Common myeloid progenitor, CD34-positive (primary cell): Measurements from ENCODE around the gene UCN.
"Not testable (repeated sequence)": the region's sequence is repeated elsewhere in the genome, so short reads cannot be mapped to it uniquely, and the experiment has no call there.

ENCODE experiments used
- CTCF ChIA-PET: fragments of 350-600 bp; sonication (Branson Sonifier 250); formaldehyde crosslinking; loops from one replicate; lab custom pipeline; 2021; ENCODE audit warnings: antibody characterized with exemption; lab: Charles Lee
- POLR2A ChIA-PET: fragments of 350-600 bp; sonication (Branson Sonifier 250); formaldehyde crosslinking; loops from one replicate; lab custom pipeline; 2021; ENCODE audit warnings: antibody characterized with exemption; lab: Charles Lee
- DNase-seq, 3 donors: peaks; one replicate each; pipeline versions ENCODE4 v3.0.0 to v3.0.0-alpha.2; 2013
- H3K27ac ChIP-seq, 2 experiments: 1 replicate in 1 of 2; 2 replicates in 1 of 2; pipeline ENCODE4 v1.7.0; 2013; ENCODE audit warnings: inconsistent platforms in 2 of 2, low read length in 2 of 2, mild to moderate bottlenecking in 2 of 2, low read depth in 1 of 2, moderate library complexity in 1 of 2; ENCODE audit not compliant: severe bottlenecking in 2 of 2, insufficient read depth in 1 of 2, poor library complexity in 1 of 2
- H3K27me3 ChIP-seq, 5 experiments: replicated peaks in 2 of 5; 1 replicate in 3 of 5; 2 replicates in 2 of 5; pipeline versions ENCODE4 v1.6.1 to v1.7.0; 2013; ENCODE audit warnings: low read length in 4 of 5, mild to moderate bottlenecking in 2 of 5, moderate library complexity in 2 of 5, inconsistent platforms in 1 of 5; ENCODE audit not compliant: insufficient read depth in 5 of 5, control insufficient read depth in 4 of 5
- H3K36me3 ChIP-seq, 4 experiments: 1 replicate in 2 of 4; 2 replicates in 2 of 4; pipeline versions ENCODE4 v1.6.1 to v1.7.0; 2013; ENCODE audit warnings: low read length in 3 of 4, control low read depth in 1 of 4, mild to moderate bottlenecking in 1 of 4; ENCODE audit not compliant: control insufficient read depth in 4 of 4, insufficient read depth in 4 of 4
- H3K4me1 ChIP-seq, 4 experiments: 1 replicate in 3 of 4; 2 replicates in 1 of 4; pipeline versions ENCODE4 v1.6.1 to v1.7.1; 2013; ENCODE audit warnings: low read length in 3 of 4, mild to moderate bottlenecking in 3 of 4, control low read depth in 1 of 4, inconsistent platforms in 1 of 4, moderate library complexity in 1 of 4; ENCODE audit not compliant: control insufficient read depth in 4 of 4, insufficient read depth in 4 of 4; ENCODE audit errors: control extremely low read depth in 1 of 4
- H3K4me3 ChIP-seq, 7 experiments: 1 replicate in 4 of 7; 2 replicates in 3 of 7; pipeline versions ENCODE4 v1.5.1 to v1.7.0; 2013; ENCODE audit warnings: mild to moderate bottlenecking in 7 of 7, low read length in 6 of 7, moderate library complexity in 6 of 7, inconsistent platforms in 2 of 7, low read depth in 2 of 7, control low read depth in 1 of 7; ENCODE audit not compliant: insufficient read depth in 4 of 7, control insufficient read depth in 1 of 7; ENCODE audit errors: extremely low read depth in 1 of 7
- H3K9me3 ChIP-seq, 5 experiments: 1 replicate in 4 of 5; 2 replicates in 1 of 5; pipeline versions ENCODE4 v1.6.1 to v1.7.1; 2013; ENCODE audit warnings: low read length in 4 of 5, mild to moderate bottlenecking in 2 of 5, inconsistent platforms in 1 of 5, low read depth in 1 of 5, moderate library complexity in 1 of 5; ENCODE audit not compliant: control insufficient read depth in 4 of 5, insufficient read depth in 2 of 5; ENCODE audit errors: control extremely low read depth in 1 of 5
- WGBS: methylation state at CpG from one replicate; pipeline ENCODE4 v1.1.5; 2013; ENCODE audit not compliant: insufficient coverage; 5-methylcytosine and 5-hydroxymethylcytosine counted together

Gene UCN

DNA sequence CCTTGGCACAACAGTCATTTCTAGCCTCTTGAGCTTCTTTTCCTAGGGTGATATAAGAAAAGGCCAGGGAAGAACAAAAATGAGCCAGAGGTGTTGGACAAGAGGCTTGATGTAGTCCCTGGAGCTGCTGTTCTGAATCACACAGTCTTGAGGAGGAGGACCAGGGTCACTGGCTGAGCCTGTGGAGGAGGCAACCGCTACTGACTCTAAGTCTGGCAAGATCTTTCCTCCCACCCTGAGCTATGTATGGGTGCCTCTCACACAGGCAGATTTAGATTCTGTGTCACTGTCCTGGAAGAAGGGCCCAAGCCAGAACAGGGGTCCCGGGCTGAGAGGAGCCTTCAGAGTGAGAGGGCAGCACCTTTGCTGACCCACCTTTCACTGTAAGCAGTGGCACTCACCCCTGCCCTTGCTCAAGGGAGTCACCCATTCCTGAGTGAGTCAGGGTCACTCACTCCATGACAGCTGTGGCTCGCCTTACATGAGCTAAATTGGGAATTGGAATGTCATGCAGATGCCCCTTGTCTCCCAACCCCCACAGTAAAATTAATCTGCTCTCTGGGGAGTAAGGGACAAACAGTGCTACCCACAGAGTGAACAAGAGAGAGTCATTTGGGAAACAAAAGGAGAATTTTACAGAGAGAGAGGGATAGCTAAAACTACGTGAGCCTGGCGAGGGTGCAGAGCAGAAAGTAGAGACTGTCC lies 26.2 kb downstream of the UCN start, which contains the start of gene TRIM54:
Gene TRIM54, plus strand, starts transcription at position 575 of the 705 bp plus-strand sequence. CDS start 303 bp downstream, outside the sequence.
- Histone ChIP-seq H3K9me3 (no peaks in the 10 kb centered on the region), H3K4me3 (no peak within 1 kb of the TSS), H3K36me3 (no peaks in the 10 kb centered on the region), H3K27ac (no peak within 1 kb of the TSS), H3K27me3 (peaks cover 0 to 5% (median 0%) of the 10 kb centered on the region in 5 experiments), H3K4me1 (no peaks in the 10 kb centered on the region)
- ChIA-PET POLR2A (no interaction called here), CTCF (interaction anchor here (0.7 to 10.9 kb wide), 14 partner anchors 9 to 195 kb away, joined by 3 to 119 read pairs (median 5); partner anchors contain the start of genes KHK, MPV17 and SLC30A3)
- no peak for DNase-seq
- WGBS = 100% methylated on average over 4 of the region's 5 CpGs

- H3K4me1 ChIP-seq = no peaks in the 10 kb centered on the region
- POLR2A ChIA-PET = no interaction called here
- no peaks in the 10 kb centered on the region for H3K9me3 ChIP-seq
- H3K27me3 ChIP-seq = peaks cover 0 to 5% (median 0%) of the 10 kb centered on the region in 5 experiments
- no peak overlapping the region for H3K4me3 ChIP-seq
- no peaks in the 10 kb centered on the region for H3K36me3 ChIP-seq
- H3K27ac ChIP-seq = no peak overlapping the region
- no peak for DNase-seq
- 89% methylated on average over 3 of the region's 3 CpGs for WGBS
- CTCF ChIA-PET = interaction anchor here (1.1 to 10.9 kb wide), 12 partner anchors 8 to 194 kb away, joined by 3 to 119 read pairs (median 14); partner anchors contain the start of genes KHK, MPV17 and SLC30A3
Measured at GRCh38 chr2:27281442-27281841, 26.8 kb downstream of the UCN start.

- no peaks in the 10 kb centered on the region for H3K4me1 ChIP-seq
- POLR2A ChIA-PET = interaction anchor here (1.2 kb wide), 1 partner anchor 18 kb away, joined by 4 read pairs; no protein-coding TSS in a partner anchor
- no peaks in the 10 kb centered on the region for H3K36me3 ChIP-seq
- CTCF ChIA-PET = interaction anchor here (1.1 to 10.9 kb wide), 13 partner anchors 8 to 194 kb away, joined by 3 to 119 read pairs (median 8); partner anchors contain the start of genes KHK and SLC30A3
- 96% methylated on average over 3 of the region's 3 CpGs for WGBS
- no peak for DNase-seq
- H3K27me3 ChIP-seq = peaks cover 0 to 5% (median 0%) of the 10 kb centered on the region in 5 experiments
- no peak overlapping the region for H3K27ac ChIP-seq
- no peaks in the 10 kb centered on the region for H3K9me3 ChIP-seq
- no peak overlapping the region for H3K4me3 ChIP-seq
Measured at GRCh38 chr2:27280826-27281225, 27.4 kb downstream of the UCN start.

GRCh38 chr2:27278010-27278409 lies 30.2 kb downstream of the UCN start:
- H3K36me3 ChIP-seq = no peaks in the 10 kb centered on the region
- no peaks in the 10 kb centered on the region for H3K4me1 ChIP-seq
- no peaks in the 10 kb centered on the region for H3K9me3 ChIP-seq
- WGBS = 100% methylated on average over 1 of the region's 1 CpG
- peaks cover 0 to 9% (median 0%) of the 10 kb centered on the region in 5 experiments for H3K27me3 ChIP-seq
- H3K27ac ChIP-seq = no peak overlapping the region
- ChIA-PET CTCF (interaction anchor here (2.2 to 10.9 kb wide), 6 partner anchors 7 to 36 kb away, joined by 6 to 119 read pairs (median 30); partner anchors contain the start of gene SLC30A3), POLR2A (no interaction called here)
- no peak for DNase-seq
- H3K4me3 ChIP-seq = no peak overlapping the region

GRCh38 chr2:27275211-27276150 lies 32.8 kb downstream of the UCN start, which contains the start of gene DNAJC5G:
TSS of gene DNAJC5G (plus strand) at chr2:27275433. CDS start at chr2:27276729, 1,296 bp downstream.
- Histone ChIP-seq H3K4me3 (no peak within 1 kb of the TSS), H3K9me3 (no peaks in the 10 kb centered on the region), H3K36me3 (no peaks in the 10 kb centered on the region), H3K27ac (no peak within 1 kb of the TSS), H3K4me1 (peaks cover 0 to 4% (median 2%) of the 10 kb centered on the region in 4 experiments), H3K27me3 (peaks cover 0 to 7% (median 0%) of the 10 kb centered on the region in 5 experiments)
- ChIA-PET POLR2A (interaction anchor here (0.6 kb wide), 1 partner anchor 101 kb away, joined by 3 read pairs; no protein-coding TSS in a partner anchor), CTCF (interaction anchor here (1.0 to 10.9 kb wide), 4 partner anchors 10 to 28 kb away, joined by 3 to 119 read pairs (median 4); partner anchors contain the start of gene SLC30A3)
- 95% methylated on average over 32 of the region's 39 CpGs for WGBS
- no peak for DNase-seq

GRCh38 chr2:27272537-27273522 lies 35.4 kb downstream of the UCN start:
- H3K27ac ChIP-seq, POLR2A ChIA-PET, H3K36me3 ChIP-seq, H3K4me1 ChIP-seq, H3K27me3 ChIP-seq, DNase-seq, H3K9me3 ChIP-seq, H3K4me3 ChIP-seq: not testable (repeated sequence)
- CTCF ChIA-PET = interaction anchor here (1.0 to 3.0 kb wide), 6 partner anchors 9 to 30 kb away, joined by 3 to 25 read pairs (median 7); partner anchors contain the start of genes SLC30A3 and TRIM54
- WGBS = 96% methylated on average over 11 of the region's 15 CpGs
